Activated CD4-positive, CD25-positive, alpha-beta regulatory T cell treated with anti-CD3 and anti-CD28 coated beads, Interleukin-2, amount 50 U/mL, for 24 hours (primary cell): ENCODE data around the gene MX1.

Source experiments
- ATAC-seq, 2 donors: fragments of 150-1000 bp; cut with Tn5 transposase; one replicate each; pipeline ENCODE4 v1.10.0; 2021; ENCODE audit warnings: mild to moderate bottlenecking in 1 of 2, moderate library complexity in 1 of 2

The MX1 gene

DNA sequence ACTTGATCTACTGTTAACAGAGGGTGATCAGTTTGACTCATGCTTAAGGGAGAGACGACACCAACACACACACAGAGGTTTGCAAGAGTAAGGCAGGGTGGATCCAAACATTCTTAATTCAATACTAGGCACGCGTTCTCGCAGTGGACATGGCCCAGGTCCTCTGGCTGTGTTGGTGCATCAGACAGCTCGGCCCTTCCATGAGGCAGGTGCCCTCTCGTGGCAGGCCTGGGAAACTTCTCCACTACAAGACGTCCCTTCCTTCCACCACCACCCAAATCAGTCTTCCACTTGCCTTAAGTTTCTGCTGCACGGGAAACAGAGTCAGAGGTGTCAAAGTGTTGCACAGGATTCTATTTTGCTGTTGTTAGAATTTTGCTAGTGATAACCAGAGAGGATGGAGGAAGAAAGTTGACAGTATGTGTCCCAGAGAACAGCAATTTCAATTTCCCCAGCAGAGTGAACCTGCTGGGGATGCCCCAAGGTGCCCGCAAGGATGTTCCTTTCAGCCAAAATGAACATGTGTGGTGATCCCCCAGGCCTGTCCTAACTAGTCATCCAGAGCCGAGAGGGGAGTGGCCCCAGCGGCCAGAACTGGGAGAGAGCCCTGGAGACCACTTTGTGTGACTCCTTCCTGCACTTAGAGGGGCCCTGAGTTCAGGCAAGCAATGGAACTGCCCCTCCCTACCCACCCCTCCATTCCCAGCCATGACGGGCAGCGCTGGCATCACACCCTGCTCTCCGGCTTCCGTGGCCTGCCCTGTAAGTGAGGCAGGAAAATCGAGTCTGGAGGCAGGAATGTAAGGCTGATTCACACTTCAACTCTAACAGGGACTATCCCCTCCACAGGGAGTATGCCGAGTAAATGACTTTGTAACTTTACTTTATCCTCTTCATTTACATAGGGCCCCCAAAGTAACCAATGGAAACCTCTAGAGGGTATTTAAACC lies 34.8 kb downstream of the MX1 start:
- ATAC-seq = peak; percentile 38 to 40

DNA sequence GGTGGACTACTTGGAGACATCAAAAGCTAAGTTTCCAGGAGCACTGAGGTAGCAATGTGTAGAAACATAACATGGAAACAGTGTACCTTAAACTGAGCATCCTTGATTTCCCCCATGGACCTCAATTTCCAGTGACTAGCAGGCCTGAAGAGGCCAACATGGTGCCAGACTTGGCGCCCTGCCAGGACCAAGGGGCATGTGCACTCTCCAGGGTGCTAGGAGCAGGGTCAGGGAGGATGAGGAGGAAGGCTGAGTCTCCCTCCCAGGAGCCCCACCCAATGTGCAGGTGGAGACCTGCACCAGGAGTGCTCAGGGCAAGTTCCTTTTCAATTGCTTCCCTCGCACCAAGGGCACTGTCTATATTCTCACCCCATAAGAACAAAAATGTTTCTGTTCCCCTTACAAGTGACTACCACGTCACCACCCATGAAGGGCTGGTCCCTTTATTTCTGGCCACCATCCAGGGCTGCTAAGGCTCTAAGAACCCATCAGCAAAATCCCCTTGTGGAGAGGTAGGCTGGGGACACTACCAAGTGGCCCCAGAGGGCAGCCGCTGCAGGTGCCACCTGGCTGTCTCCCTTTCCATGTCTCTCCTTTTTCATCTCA lies 39.2 kb downstream of the MX1 start:
- no peak for ATAC-seq

DNA sequence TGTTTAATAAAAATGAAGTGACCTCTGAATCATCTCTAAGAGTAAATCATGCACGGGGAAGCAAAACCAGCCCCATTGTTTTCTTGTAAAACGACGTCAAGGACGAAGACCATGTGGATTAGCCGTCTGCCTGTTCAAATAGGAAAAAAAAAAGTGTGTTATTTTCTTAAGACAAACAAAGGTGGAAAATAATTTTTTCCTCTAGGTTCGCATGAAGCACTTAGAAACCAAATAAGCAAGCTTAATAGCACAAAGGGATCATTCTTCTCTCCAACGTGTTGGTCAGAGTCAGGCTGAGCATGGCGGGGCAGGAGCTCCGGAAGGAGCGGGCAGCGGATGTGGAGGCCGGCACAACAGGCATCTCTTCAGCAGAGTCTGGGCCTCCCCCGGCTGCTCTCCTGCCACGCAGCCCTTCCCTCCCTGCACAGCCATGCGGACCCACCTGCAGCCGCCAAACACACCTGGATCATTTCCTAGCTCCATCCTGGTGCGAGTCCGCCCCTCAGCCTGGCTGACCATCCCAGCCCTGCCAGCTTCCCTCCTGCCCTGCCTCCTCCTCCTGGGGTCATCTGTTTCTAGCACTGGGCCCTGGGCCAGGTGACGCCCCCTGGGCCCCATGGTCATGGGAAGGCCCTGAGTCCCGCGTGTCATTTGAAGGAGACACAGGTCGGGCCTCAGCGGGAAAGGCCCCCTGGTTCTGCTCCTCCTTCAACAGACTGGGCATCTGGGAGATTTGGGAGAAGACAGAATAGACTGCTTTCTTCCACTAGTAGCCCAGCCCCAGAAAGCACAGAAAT lies 40.2 kb downstream of the MX1 start:
- no peak for ATAC-seq

DNA sequence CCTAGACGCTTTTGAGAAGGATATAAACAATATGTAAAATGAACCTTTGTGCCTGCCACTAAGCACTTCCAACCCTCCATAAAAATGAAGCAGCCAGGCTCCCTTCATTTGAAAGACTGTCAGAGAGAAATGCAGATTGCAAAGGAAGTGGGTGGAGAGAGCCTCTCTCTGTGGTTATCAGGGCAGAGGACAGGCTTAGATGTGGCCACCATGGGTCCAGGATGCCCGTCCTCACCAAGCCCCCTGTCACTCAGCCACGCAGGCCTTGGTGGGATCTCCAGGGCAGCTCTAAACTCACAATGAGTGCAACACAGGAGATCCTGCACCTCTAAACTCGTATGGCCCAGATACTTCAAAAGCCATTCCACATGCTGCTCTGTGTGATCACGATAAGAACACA lies 44.0 kb downstream of the MX1 start:
- no peak for ATAC-seq

DNA sequence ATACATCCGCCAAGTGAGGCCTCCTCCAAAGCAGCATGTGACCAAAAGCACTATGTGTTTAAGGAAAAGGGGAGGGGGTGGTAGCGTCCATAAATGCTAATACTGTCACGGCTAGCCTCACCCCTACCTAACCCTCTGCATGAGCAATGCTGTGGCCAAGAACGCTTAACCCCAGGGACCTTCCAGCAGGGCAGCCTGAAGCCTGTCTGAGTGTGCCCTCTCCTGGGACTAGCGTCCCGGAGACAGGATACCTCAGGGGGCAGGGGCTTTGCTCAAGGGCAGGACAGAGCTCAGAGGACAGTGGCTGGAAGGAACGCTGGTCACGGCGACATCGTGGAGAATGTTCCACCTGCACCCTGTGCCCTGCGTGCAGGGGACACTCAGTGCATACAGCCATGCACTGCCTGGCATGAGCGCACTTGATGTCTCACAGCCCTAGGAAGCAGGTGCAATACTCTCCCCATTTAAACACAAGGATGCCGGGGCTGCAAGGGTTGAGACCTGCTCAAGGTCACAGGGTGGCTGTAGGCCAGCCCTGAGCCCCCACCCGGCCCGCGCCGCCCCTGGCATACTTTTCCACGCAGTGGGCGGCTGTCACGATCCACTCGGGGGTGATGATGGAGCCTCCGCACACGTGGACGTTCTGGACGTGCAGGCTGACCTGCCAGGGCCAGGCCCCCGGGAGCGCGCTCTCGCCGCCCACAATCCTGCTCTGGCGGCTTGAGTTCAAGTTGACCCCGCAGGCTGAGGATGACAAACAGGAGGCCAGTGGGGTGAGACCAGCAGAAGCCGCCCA lies 46.9 kb downstream of the MX1 start:
- no peak for ATAC-seq

DNA sequence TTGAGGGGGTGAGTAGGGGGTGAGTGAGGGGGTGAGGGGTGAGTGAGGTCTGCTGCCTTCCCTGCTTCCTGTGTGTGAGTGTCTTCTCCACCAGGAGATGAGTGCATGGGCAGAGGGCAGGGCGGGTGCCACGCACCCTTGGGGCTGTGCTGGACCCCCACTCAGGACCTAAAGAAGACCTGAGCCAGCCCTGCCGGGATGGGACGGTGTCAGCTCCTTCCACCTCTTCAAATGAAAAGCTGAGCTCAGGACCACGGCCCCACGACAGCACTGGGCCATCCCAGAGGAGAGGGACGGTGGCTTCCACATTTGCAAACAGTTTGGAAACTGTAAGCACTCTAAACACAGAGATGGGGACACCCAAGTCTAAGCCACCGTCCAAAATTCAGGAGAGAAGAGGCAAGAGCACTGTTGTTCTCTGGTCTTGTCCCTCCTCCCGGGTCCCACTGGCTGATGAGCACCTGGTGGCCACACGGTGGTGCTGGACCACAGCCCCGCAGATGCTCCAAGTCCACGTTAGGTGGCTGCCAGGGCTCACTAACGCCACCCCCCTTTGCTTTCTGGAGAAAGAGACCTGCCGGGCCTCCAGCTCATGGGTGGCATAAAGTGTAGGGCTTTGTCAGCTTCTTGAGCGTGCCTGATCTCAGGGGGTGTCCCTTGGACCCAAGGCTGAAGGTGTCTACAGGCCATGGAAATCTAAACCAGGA lies 49.8 kb downstream of the MX1 start:
- ATAC-seq = no peak

DNA sequence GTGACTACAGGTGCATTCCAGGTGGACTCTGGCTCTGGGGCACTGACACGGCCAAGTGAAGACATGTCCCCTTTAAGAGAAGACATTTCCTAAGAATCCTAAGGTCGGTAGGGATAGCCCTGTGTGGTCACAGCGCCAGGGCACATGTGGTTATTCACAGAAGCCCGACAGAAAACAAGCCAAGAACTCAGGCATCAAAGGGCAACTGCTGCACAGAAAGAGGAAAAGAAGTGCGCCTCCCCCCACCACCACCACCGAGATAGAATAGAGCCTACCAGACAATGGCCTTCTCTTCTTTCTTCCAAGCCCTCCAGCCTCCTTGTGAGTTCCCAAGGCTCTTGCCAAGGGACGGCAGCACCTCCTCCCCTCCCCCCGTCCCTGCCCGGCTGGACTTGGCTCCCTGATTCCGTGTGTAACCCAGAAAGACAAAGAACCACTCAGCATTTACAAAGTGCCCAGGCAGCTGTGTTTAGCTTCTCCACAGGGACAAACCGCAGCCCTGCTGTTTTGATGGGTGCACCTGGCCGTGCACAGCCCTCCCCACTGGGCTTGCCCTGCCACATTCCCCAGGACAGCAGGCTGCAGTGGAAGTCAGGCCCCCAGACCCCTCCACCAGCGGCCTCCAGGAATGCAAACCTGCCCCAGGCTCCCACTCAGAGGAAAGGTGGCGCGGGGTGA lies 51.7 kb downstream of the MX1 start:
- no peak for ATAC-seq

DNA sequence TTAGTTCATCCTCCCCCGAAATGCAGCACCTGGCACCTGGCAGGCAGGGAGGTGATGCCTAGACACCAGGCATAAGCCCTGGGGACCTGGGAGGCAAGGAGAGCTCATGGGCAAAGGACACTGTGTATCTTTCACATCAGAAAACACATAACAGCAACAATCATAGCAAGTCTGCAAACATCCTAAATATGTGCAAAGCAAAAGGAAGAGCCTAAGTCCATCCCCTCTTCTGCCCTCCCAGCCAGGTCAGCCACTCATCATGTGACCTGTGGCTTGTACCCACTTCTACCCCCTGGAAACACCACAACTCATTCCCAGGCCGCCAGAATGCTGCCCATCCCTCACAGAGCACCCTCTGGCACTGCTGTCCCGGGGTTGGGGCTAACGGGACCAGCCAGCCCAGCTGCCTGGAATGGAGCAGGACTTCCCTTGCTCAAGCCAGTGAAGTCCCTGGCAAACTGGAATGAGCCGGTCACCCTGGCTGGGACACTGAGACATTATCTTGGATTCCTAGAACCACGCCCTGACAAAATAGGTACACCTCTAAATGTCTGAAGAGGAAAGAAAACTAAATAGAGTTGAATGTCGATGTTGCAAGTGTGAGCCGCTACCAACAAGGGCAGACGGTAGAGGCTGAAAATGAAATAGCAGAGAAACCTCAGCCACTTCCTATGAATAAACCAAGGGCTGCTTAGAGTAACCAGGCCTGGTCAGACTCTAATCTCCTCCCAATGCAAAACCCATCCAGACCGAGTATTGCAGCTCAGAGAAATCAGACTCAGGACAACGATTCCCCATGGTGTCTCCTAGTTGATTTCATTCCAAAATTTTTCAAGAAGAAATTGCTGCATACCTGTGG lies 52.5 kb downstream of the MX1 start:
- ATAC-seq = no peak

DNA sequence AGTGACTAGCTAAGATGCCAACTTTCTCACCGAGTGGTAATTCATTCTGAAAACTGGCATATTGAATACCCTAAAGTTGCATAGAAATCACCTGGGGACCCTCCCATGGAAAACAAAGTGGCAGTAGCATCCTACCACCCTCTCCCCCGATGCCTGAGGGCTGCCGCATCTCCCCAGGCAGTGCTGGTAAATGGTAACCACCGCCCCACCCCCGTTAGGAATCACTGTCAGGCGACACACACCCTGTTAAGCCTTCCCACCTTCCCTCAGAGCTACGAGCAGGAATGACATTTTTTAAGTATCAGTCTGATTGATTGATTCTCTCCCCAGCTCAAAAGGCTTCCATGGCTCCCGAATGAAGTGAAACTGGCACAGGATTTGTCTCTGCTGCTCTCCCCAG lies 53.6 kb downstream of the MX1 start:
- ATAC-seq = no peak

DNA sequence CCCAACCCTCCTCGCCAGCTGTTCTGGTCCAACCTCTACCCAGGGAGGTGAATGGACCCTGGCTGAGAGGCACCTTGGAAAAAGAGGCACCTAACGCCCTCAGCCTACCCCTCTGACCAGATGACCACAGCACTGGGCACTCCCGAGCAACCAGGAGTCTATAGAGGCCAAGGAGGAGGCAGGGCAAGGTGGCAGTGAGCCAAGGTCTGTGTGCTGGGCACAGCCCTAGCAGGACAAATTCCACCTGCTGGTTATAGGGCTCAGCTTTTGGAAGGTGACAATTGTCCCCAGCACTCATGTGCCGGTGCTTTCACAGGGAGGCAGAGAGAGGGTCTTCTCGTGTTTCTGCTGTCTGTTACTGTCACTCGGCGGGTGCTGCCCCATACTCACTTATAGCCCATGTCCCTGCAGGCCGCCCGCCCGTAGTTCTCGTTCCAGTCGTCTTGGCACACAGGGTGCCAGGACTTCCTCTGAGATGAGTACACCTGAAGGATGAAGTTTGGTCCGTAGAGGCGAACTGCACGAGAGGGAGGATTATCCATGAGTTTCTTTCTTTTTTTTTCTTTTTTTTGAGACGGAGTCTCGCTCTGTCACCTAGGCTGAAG lies 54.1 kb downstream of the MX1 start:
- no peak for ATAC-seq

DNA sequence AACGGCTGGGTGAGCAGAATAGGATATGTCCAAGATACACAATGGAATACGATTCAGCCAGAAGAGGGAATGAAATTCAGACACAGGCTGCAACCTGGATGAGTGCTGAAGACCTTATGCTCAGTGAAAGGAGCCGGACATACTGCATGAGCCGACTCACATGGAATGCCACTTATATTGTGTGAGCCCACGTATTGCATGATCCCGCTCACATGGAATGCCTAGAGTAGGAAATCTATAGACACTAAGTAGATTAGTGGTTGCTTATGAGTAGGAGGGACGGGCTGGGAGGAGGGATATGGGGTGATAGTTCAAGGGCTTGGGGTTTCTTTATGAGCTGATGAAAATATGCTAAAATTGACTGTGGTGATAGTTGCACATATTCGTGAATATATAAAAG lies 55.2 kb downstream of the MX1 start:
- no peak for ATAC-seq

DNA sequence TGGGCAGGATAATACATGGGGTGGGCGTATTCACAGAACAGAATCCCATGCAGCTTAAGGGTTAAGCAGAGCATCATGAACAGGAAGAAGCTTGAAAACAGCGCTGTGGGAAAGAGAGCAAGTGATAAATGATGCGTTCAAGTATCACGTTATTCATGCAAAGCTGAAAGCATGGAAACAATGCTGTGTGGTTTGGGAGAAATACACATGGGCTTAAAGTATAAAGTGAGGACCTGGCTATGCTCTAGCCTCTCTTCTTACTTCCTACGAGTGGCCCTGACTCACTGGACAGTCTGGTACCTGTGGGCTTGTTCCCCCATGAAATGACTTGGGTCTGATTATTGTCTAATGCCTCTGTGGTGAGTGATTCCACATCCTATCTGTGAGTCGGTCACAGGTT lies 56.3 kb downstream of the MX1 start:
- ATAC-seq = no peak

DNA sequence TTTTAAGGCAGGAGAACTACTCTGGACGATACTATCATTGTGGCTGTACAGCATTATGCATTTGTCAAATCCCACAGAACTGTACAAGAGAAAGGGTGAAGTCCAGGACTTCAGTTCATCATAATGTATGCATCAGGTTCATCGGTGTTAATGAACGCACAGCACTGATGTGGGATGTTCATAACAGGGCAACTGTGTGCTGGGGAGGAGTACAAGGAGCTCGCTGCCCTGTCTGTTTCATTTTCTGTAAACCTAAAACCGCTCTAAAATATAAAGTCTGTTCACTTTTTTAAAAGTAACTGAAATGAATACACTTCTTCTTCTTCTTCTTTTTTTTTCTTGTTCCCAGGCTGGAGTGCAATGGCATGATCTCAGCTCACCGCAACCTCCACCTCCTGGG lies 56.9 kb downstream of the MX1 start:
- no peak for ATAC-seq

DNA sequence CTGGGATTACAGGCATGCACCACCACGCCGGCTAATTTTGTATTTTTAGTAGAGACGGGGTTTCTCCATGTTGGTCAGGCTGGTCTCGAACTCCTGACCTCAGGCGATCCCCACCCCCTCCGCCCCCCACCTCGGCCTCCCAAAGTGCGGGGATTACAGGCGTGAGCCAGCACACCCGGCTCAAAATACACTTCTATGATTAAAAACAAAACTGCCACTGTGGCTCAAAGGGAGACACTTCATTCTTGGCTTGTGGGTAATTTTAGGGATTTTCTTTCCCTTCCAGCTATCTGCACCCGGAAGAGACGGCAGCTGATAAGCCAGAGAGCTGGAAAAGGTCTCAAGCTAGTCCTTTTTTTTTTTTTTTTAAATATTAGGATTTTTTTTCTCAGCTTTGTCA lies 57.4 kb downstream of the MX1 start:
- no peak for ATAC-seq

DNA sequence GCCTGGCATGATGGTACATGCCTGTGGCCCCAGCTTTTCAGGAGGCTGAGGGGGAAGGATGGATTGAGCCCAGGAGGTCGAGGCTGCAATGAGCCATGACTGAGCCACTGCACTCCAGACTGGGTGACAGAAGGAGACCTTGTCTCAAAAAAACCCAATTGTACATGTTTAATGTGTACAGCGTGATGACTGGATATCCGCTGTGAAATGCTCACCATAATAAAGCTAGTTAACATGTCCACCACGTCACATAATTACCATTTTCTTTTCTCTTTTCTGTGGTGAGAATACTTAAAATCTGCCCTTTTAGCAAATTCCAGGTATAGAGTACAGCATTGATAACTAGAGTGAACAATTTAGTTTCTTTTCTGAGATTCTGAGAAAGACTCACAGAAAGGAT lies 57.9 kb downstream of the MX1 start:
- peak; percentile 35 to 58 for ATAC-seq

DNA sequence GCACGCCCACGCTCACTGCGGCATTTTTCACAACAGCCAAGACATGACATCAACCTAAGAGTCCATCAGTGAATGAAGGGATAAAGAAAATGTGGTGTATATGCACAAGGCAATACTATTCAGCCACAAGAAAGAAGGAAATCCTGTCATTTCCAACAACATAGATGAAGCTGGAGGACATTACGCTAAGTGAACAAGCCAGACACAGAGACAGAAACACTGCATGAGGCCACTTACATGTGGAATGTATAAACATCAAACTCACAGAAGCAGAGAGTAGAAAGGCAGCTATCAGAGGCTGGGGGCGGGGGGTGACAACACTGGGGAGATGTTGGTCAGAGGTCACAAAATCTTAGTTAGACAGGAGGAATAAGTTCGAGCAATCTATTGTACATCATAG lies 61.0 kb downstream of the MX1 start:
- no peak for ATAC-seq

DNA sequence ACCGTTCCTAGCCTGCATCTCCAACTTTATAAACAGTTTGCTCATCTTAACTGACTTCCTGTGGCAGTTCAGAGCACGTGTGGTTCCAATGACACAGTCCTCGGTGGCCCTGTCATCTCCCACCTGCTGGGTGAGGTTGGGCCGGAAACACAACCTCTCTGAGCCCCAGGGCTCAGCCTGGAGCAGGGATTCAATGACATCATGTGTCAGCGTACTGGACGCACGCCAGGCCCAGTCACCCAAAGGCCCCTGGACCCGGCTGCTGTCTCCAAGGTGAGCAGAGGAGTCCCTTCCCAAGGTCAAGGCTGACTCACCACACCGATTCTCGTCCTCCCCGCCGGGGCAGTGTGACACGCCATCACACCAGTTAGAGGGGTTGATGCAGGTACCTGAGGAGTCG lies 62.0 kb downstream of the MX1 start:
- no peak for ATAC-seq

DNA sequence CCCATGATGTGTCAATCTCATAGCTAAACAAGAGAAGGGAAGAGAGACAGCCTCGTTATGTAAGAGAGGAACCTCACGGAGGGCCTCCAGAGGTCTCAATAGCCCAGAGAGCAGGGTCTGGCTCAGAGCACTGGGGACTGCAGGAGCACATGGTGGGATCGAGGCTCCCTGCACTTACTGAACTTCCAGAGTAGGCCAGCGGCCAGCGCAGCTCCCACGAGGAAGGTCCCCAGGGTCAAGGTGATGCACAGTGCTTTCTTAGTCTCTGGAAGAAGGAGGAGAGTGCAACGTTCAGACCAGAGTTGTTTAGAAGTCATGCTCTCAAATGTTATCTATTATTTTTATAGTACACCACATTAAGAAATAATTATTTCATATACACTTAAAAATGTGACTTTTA lies 63.3 kb downstream of the MX1 start:
- ATAC-seq = no peak

DNA sequence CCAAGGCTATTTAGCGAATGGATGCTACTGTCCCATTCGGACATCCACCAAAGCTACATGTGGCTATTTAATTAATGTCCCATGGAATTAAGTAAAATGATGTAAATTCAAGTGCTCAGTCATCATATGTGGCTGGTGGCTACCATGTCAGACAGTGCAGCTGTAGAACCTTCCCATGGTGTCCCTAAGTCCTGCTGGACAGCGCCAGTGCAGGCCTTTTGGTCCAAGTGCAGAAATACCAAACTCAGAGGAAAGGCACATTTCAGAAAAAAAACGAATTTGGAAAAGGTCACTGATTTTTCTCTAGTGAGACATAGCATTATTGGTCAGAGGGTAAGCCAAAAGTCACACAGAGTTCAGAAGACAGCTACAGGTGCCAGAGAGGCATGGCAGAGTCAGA lies 64.3 kb downstream of the MX1 start:
- ATAC-seq = no peak

DNA sequence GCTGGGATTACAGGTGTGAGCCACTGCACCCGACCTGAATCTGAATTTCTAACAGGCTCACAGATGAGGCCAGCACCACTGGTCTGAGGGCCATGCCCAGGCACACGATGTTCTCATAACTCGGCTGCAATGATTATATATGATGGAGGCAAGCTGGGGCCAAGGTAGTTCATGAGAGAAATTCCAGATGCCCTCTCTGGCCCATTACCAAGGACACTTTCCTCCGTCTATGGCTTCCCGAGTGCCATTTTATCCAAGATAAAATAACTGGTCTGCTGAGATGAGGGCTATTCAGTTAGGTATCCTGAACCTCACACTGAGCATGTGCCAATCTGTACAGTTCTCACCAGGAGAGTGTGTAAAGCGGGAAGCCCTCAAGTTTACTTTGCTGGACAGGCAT lies 65.4 kb downstream of the MX1 start:
- ATAC-seq = no peak
